GM12873 (cell line): ENCODE measurements around the gene DOCK6.

Experiments used
- CTCF ChIP-seq: IDR thresholded peaks from 2 replicates; pipeline ENCODE4 v1.5.1; 2012; ENCODE audit warnings: low read depth, mild to moderate bottlenecking, moderate library complexity, low read length, control low read depth; ENCODE audit not compliant: insufficient read depth; ENCODE audit errors: missing control alignments

Gene DOCK6

GRCh38 chr19:11251217-11251616, 11.1 kb downstream of the DOCK6 start:
- no peak for TF ChIP-seq CTCF

- no peak for TF ChIP-seq CTCF
Observed at GRCh38 chr19:11248852-11249251, 13.5 kb downstream of the DOCK6 start.

- no peak for TF ChIP-seq CTCF
Observed at GRCh38 chr19:11247934-11248333, 14.4 kb downstream of the DOCK6 start.

- no peak for TF ChIP-seq CTCF
Observed at GRCh38 chr19:11247391-11247790, 14.9 kb downstream of the DOCK6 start.

- TF ChIP-seq CTCF: no peak
Observed at GRCh38 chr19:11246941-11247340, 15.4 kb downstream of the DOCK6 start.

- TF ChIP-seq CTCF: no peak
Observed at GRCh38 chr19:11244846-11245589, 17.3 kb downstream of the DOCK6 start.

GRCh38 chr19:11243798-11244169, 18.5 kb downstream of the DOCK6 start:
- no peak for TF ChIP-seq CTCF
